K562 (cell line): ENCODE results near the gene APLP1. TPM values are rescaled to one million over a fixed set of nuclear protein-coding genes. Genes with fewer than 3 reads are reported as not detected.

Experiments
- ATAC-seq: fragments of 200-7000 bp; cut with Tn5 transposase; 3 replicates; pipeline ENCODE4 v1.9.1; 2020; ENCODE audit warnings: moderate library complexity
- BruUV-seq: library from RNA; stranded (reverse); fragments of 400-500 nt; replicated peaks from 2 replicates; lab custom pipeline; 2021; lab: Mats Ljungman, UMichigan
- CTCF ChIA-PET: fragments of 300-600 bp; formaldehyde crosslinking; extraction: SDS; loops from one replicate; lab custom pipeline; 2021; ENCODE audit warnings: low intra/inter-chr PET ratio; lab: Yijun Ruan, JAX
- POLR2A ChIA-PET: fragments of 300-600, 350-650 bp; sonication (Branson Sonifier 250); formaldehyde crosslinking; extraction: SDS; loops from one replicate; lab custom pipeline; 2021; ENCODE audit warnings: antibody characterized with exemption, inconsistent platforms; lab: Yijun Ruan, JAX
- DNase-seq, 4 experiments: peaks; one replicate each; pipeline versions ENCODE4 v3.0.0 to v3.0.0-alpha.2; 2011 to 2018; ENCODE audit warnings: low spot score in 3 of 4, mixed read lengths in 3 of 4; ENCODE audit errors: extremely low read depth in 1 of 4
- FAIRE-seq: peaks from 2 replicates; lab custom pipeline; 2011; peaks lifted over from hg19 to GRCh38; lab: Jason Lieb, UNC
- H2AFZ ChIP-seq: 2 replicates; pipeline ENCODE4 v1.6.0; 2011; ENCODE audit warnings: low read depth, low read length, control low read depth, inconsistent platforms
- H3K27ac ChIP-seq: fragments of 200-600 bp; 3 replicates; pipeline ENCODE4 v1.8.0; 2011; ENCODE audit warnings: low read depth, mild to moderate bottlenecking, control low read depth, inconsistent platforms, low read length, moderate library complexity, mixed read lengths; ENCODE audit errors: extremely low read depth
- H3K27me3 ChIP-seq, 2 experiments: fragments of 300-600 bp in 1 of 2; 2 replicates in 1 of 2; 3 replicates in 1 of 2; pipeline versions ENCODE4 v1.6.0 to v1.8.0; 2011; ENCODE audit warnings: inconsistent platforms in 2 of 2, low read length in 2 of 2, mild to moderate bottlenecking in 1 of 2, mixed read lengths in 1 of 2, moderate library complexity in 1 of 2; ENCODE audit not compliant: control insufficient read depth in 2 of 2, insufficient read depth in 2 of 2
- H3K36me3 ChIP-seq: fragments of 300-600 bp; 3 replicates; pipeline ENCODE4 v1.8.0; 2011; ENCODE audit warnings: mild to moderate bottlenecking, low read length, inconsistent platforms; ENCODE audit not compliant: control insufficient read depth, insufficient read depth
- H3K4me1 ChIP-seq, 2 experiments: fragments of 200-600 bp in 1 of 2; replicated peaks in 1 of 2; 2 replicates in 1 of 2; 3 replicates in 1 of 2; pipeline versions ENCODE4 v1.5.1 to v1.8.0; 2011; ENCODE audit warnings: inconsistent platforms in 2 of 2, low read length in 2 of 2, mild to moderate bottlenecking in 1 of 2, mixed read lengths in 1 of 2, moderate library complexity in 1 of 2; ENCODE audit not compliant: control insufficient read depth in 2 of 2, insufficient read depth in 2 of 2
- H3K4me2 ChIP-seq: 2 replicates; pipeline ENCODE4 v1.6.1; 2011; ENCODE audit warnings: low read length, control low read depth, inconsistent platforms, mixed read lengths; ENCODE audit not compliant: insufficient read depth
- H3K4me3 ChIP-seq: fragments of 200-600 bp; sonication (generic), shearing (Covaris generic); 2 replicates; pipeline ENCODE4 v1.5.1; 2016; ENCODE audit warnings: control low read depth, inconsistent platforms
- H3K79me2 ChIP-seq: fragments of 200-600 bp; 3 replicates; pipeline ENCODE4 v1.8.0; 2011; ENCODE audit warnings: low read length, inconsistent platforms; ENCODE audit not compliant: control insufficient read depth, insufficient read depth
- H3K9ac ChIP-seq, 2 experiments: 2 replicates each; pipeline versions ENCODE4 v1.6.0 to v1.6.1; 2011; ENCODE audit warnings: low read depth in 2 of 2, low read length in 2 of 2, control low read depth in 1 of 2, inconsistent platforms in 1 of 2, mild to moderate bottlenecking in 1 of 2, mixed read lengths in 1 of 2; ENCODE audit not compliant: insufficient read depth in 1 of 2
- H3K9me1 ChIP-seq: one replicate; pipeline ENCODE4 v1.6.0; 2011; ENCODE audit warnings: inconsistent platforms, mild to moderate bottlenecking, low read length, moderate library complexity; ENCODE audit not compliant: control insufficient read depth, insufficient read depth
- H3K9me3 ChIP-seq: replicated peaks from 2 replicates; pipeline ENCODE4 v1.5.1; 2011; ENCODE audit warnings: low read depth, low read length, inconsistent platforms; ENCODE audit not compliant: control insufficient read depth, insufficient read depth
- H4K20me1 ChIP-seq: replicated peaks from 2 replicates; pipeline ENCODE4 v1.6.1; 2011; ENCODE audit warnings: low read length, inconsistent platforms, mixed read lengths; ENCODE audit not compliant: control insufficient read depth, insufficient read depth
- DDX20 ChIP-seq: fragments of 450-650 bp; IDR thresholded peaks from 2 replicates; pipeline ENCODE4 v1.6.1; 2016; ENCODE audit warnings: missing genetic modification characterization, low read depth, mild to moderate bottlenecking, missing compliant biosample characterization, moderate library complexity
- E2F4 ChIP-seq: sonication (generic); formaldehyde crosslinking; IDR thresholded peaks from 2 replicates; pipeline ENCODE4 v1.8.0; 2022; ENCODE audit warnings: mild to moderate bottlenecking, low read depth, missing genetic modification reagents
- EP300 ChIP-seq: IDR thresholded peaks from 2 replicates; pipeline ENCODE4 v1.6.1; 2012; ENCODE audit warnings: low read length, improper control_type of control experiment
- FOXJ3 ChIP-seq: sonication (generic); formaldehyde crosslinking; IDR thresholded peaks from 2 replicates; pipeline ENCODE4 v1.4.0; 2020; ENCODE audit warnings: mild to moderate bottlenecking, missing genetic modification reagents
- KDM1A ChIP-seq, 2 experiments: fragments of 450-650 bp; IDR thresholded peaks; 2 replicates each; pipeline ENCODE4 v1.6.1; 2016; ENCODE audit warnings: mild to moderate bottlenecking in 2 of 2
- KDM5B ChIP-seq: fragments of 200-600 bp; sonication (generic); IDR thresholded peaks from 2 replicates; pipeline ENCODE4 v1.6.1; 2012; ENCODE audit warnings: low read depth, mild to moderate bottlenecking, moderate library complexity, low read length, control low read depth, inconsistent platforms; ENCODE audit not compliant: insufficient replicate concordance
- NFIX ChIP-seq: fragments of 250-450 bp; sonication (Bioruptor Pico); IDR thresholded peaks from 2 replicates; pipeline ENCODE4 v1.4.0; 2020; ENCODE audit warnings: low read depth, mild to moderate bottlenecking, moderate library complexity
- NR2C1 ChIP-seq, 2 experiments: fragments of 450-650 bp; IDR thresholded peaks; 2 replicates each; pipeline ENCODE4 v1.6.1; 2017; ENCODE audit warnings: mild to moderate bottlenecking in 2 of 2, antibody characterized with exemption in 1 of 2, inconsistent platforms in 1 of 2, missing compliant biosample characterization in 1 of 2, missing genetic modification characterization in 1 of 2
- NR2C2 ChIP-seq, 2 experiments: fragments of 200-800 bp in 1 of 2; sonication (Bioruptor generic) in 1 of 2; sonication (generic) in 1 of 2; formaldehyde crosslinking in 1 of 2; IDR thresholded peaks; 2 replicates each; pipeline versions ENCODE4 v1.6.1 to v1.8.0; 2016 to 2022; ENCODE audit warnings: mild to moderate bottlenecking in 1 of 2, missing compliant biosample characterization in 1 of 2, missing genetic modification characterization in 1 of 2, missing genetic modification reagents in 1 of 2
- PHTF2 ChIP-seq: fragments of 250-450 bp; sonication (Bioruptor Pico); IDR thresholded peaks from 2 replicates; pipeline ENCODE4 v1.5.0; 2021; ENCODE audit warnings: mild to moderate bottlenecking
- POLR2G ChIP-seq: fragments of 200-400 bp; formaldehyde crosslinking; IDR thresholded peaks from 2 replicates; pipeline ENCODE4 v1.6.1; 2017; ENCODE audit warnings: low read depth, mild to moderate bottlenecking, antibody characterized with exemption, low read length, moderate library complexity
- PTBP1 ChIP-seq: fragments of 200-400 bp; formaldehyde crosslinking; IDR thresholded peaks from 2 replicates; pipeline ENCODE4 v1.6.1; 2017; ENCODE audit warnings: low read depth, low read length
- RBFOX2 ChIP-seq: fragments of 200-400 bp; formaldehyde crosslinking; IDR thresholded peaks from 2 replicates; pipeline ENCODE4 v1.6.1; 2017; ENCODE audit warnings: low read depth, mild to moderate bottlenecking, low read length, moderate library complexity
- SFPQ ChIP-seq: fragments of 200-400 bp; formaldehyde crosslinking; IDR thresholded peaks from 2 replicates; pipeline ENCODE4 v1.6.1; 2017; ENCODE audit warnings: mild to moderate bottlenecking, low read depth, low read length, moderate library complexity
- ZBTB7A ChIP-seq: IDR thresholded peaks from 2 replicates; pipeline ENCODE4 v1.6.1; 2011; ENCODE audit warnings: low read depth, mild to moderate bottlenecking, low read length, moderate library complexity, borderline replicate concordance; ENCODE audit not compliant: control insufficient read depth
- ZFPM2 ChIP-seq: fragments of 250-450 bp; sonication (Bioruptor Pico); IDR thresholded peaks from 2 replicates; pipeline ENCODE4 v1.5.1; 2022; ENCODE audit warnings: mild to moderate bottlenecking
- WGBS: fragments of 100-300 bp; shearing (Covaris generic); methylation state at CpG from one replicate; pipeline ENCODE4 v1.1.6; 2016; ENCODE audit warnings: low coverage, mixed read lengths; ENCODE audit not compliant: insufficient coverage; ENCODE audit errors: missing lambda C conversion rate; 5-methylcytosine and 5-hydroxymethylcytosine counted together
- in situ Hi-C: fragments of 300-500 bp; cut with MboI; formaldehyde crosslinking; loops from 4 replicates; pipeline ENCODE4 v1.15.0; 2018; ENCODE audit warnings: inconsistent platforms, mixed read lengths
- intact Hi-C: fragments of 100-400 bp; cut with micrococcal nuclease; formaldehyde crosslinking; loops from 2 replicates; pipeline ENCODE4 v1.14.2; 2022
- polyA plus RNA-seq, 8 experiments: library from polyadenylated mRNA; depleted of rRNA in 4 of 8; stranded (reverse) in 5 of 8; unstranded in 3 of 8; fragments of >200 nt; fragmentation: Nextera tagmentation in 2 of 8; fragmentation: Illumina TruSeq in 1 of 8; extraction: Ambion mirVana in 2 of 8; extraction: Trizol in 1 of 8; gene quantifications; 2 replicates each; pipeline versions ENCODE4 v1.2.1 to v1.2.3, GENCODE V29; 2011 to 2014; ENCODE audit warnings: inconsistent platforms in 1 of 8, missing spikeins in 1 of 8
- total RNA-seq, 7 experiments: library from RNA; depleted of rRNA in 6 of 7; stranded (reverse); fragments of >200 nt in 6 of 7; fragmentation: Illumina TruSeq in 2 of 7; extraction: Trizol in 2 of 7; gene quantifications; 2 replicates each; pipeline versions ENCODE4 v1.2.1 to v1.2.3, GENCODE V29; 2011 to 2021; ENCODE audit warnings: low replicate concordance in 1 of 7

APLP1 gene
- total and polyA plus RNA-seq, 9 of the 15 experiments (the other 6 are each of a cell fraction or from before 2014, with no cell fraction given), result 0.69 to 9.9 (median 4.7) TPM

- TF ChIP-seq PHTF2 (CRISPR knock-in tag) (no peak), ZFPM2 (no peak), DDX20 (tag) (no peak), EP300 (no peak)
These were observed 20.0 kb downstream of the APLP1 start (continued) for GRCh38 chr19:35888398-35888797.

GRCh38 chr19:35889370-35890112, 21.2 kb downstream of the APLP1 start:
- intact Hi-C loops (no loop called here), in situ Hi-C loops (loop anchor here (5.0 kb wide), 1 partner anchor 43 kb away; no protein-coding TSS in a partner anchor)
- FAIRE-seq (no peak), ATAC-seq (no peak), DNase-seq (no peak)
- no peaks in the 10 kb centered on the region for H3K79me2 ChIP-seq
- ChIA-PET POLR2A (no interaction called here), CTCF (no interaction called here)
- H4K20me1 ChIP-seq, result no peaks in the 10 kb centered on the region
- no peak overlapping the region for H3K9ac ChIP-seq
- H3K4me1 ChIP-seq, result peaks cover 0 to 5% of the 10 kb centered on the region in 2 experiments; a peak in 1 of 5 replicates
- H3K9me3 ChIP-seq, result no peaks in the 10 kb centered on the region
- 93% methylated on average over 16 of the region's 18 CpGs for WGBS
- peaks cover 38% of the 10 kb centered on the region; the same call in 2 of the 3 replicates for H3K36me3 ChIP-seq
- H3K4me2 ChIP-seq, result no peak overlapping the region
- no peak overlapping the region for H3K4me3 ChIP-seq
- H2AFZ ChIP-seq, result no peak overlapping the region
- H3K27ac ChIP-seq, result no peak overlapping the region
- H3K27me3 ChIP-seq, result no peaks in the 10 kb centered on the region
- no TSS peak for BruUV-seq
- no peaks in the 10 kb centered on the region for H3K9me1 ChIP-seq
- TF ChIP-seq E2F4 (CRISPR knock-in tag), result no peak
- TF ChIP-seq NR2C1 (IDR thresholded peaks at IDR 0.05), result peak; percentile 93
- peak; percentile 92 for TF ChIP-seq NR2C1 (tag; IDR thresholded peaks at IDR 0.05)
- TF ChIP-seq POLR2G, result peak; percentile 47
- no peak for TF ChIP-seq KDM5B
- no peak for TF ChIP-seq PTBP1
- TF ChIP-seq RBFOX2, result 0 out of 2 replicates have a peak, but pooled peaks have one; percentile 15
- no peak for TF ChIP-seq FOXJ3 (CRISPR knock-in tag)
- TF ChIP-seq SFPQ, result no peak
- TF ChIP-seq NFIX, result no peak
- TF ChIP-seq NR2C2 (CRISPR knock-in tag; IDR thresholded peaks at IDR 0.05), result peak; percentile 85; the same call in 1 of the 2 replicates
- TF ChIP-seq NR2C2 (tag; IDR thresholded peaks at IDR 0.05), result peak; percentile 84
- TF ChIP-seq KDM1A (IDR thresholded peaks at IDR 0.05), result 0 out of 4 replicates have a peak, but pooled peaks of 1 of the 2 experiments have one; percentile 13
- peak; percentile 39; the same call in 1 of the 2 replicates for TF ChIP-seq ZBTB7A
